Heart left ventricle (tissue), 16 donors: ENCODE measurements around the gene ASCL2. TPM values are rescaled to one million over a fixed set of nuclear protein-coding genes. Genes with fewer than 3 reads are reported as not detected.
"Not testable (repeated sequence)": the region's sequence is repeated elsewhere in the genome, so short reads cannot be mapped to it uniquely, and the experiment has no call there.

Experiments
- ATAC-seq, 4 donors: fragments of 200-7000 bp; cut with Tn5 transposase; one replicate each; pipeline ENCODE4 v1.9.1; 2020 to 2022; ENCODE audit warnings: moderate library complexity in 4 of 4, mild to moderate bottlenecking in 3 of 4, moderate number of reproducible peaks in 1 of 4
- DNase-seq, 5 donors: peaks; one replicate each; pipeline ENCODE4 v3.0.0-alpha.2; 2020
- H3K27ac ChIP-seq, 12 donors: fragments of 200-600 bp; sonication (generic) in 4 of 12; one replicate each; pipeline versions ENCODE4 v1.5.0 to v1.8.0; 2016 to 2022; ENCODE audit warnings: mild to moderate bottlenecking in 2 of 12
- H3K27me3 ChIP-seq, 9 donors: fragments of 200-600 bp; sonication (generic) in 2 of 9; one replicate each; pipeline versions ENCODE4 v1.5.1 to v1.8.0; 2016 to 2022; ENCODE audit warnings: mild to moderate bottlenecking in 3 of 9
- H3K36me3 ChIP-seq, 9 donors: fragments of 200-600 bp; sonication (generic) in 2 of 9; one replicate each; pipeline versions ENCODE4 v1.5.0 to v1.8.0; 2018 to 2022; ENCODE audit warnings: mild to moderate bottlenecking in 2 of 9
- H3K4me1 ChIP-seq, 12 donors: fragments of 200-600 bp; sonication (generic) in 4 of 12; one replicate each; pipeline versions ENCODE4 v1.5.0 to v1.8.0; 2016 to 2022; ENCODE audit warnings: mild to moderate bottlenecking in 3 of 12
- H3K4me3 ChIP-seq, 12 donors: fragments of 200-600 bp; sonication (generic) in 4 of 12; one replicate each; pipeline versions ENCODE4 v1.5.0 to v1.8.0; 2017 to 2022; ENCODE audit warnings: mild to moderate bottlenecking in 9 of 12, moderate library complexity in 4 of 12
- H3K9me3 ChIP-seq, 12 donors: fragments of 200-600 bp; sonication (generic) in 4 of 12; one replicate each; pipeline versions ENCODE4 v1.5.0 to v1.8.0; 2016 to 2022; ENCODE audit warnings: mild to moderate bottlenecking in 1 of 12
- POLR2A ChIP-seq, 2 donors: fragments of 450-650 bp; IDR thresholded peaks; one replicate each; pipeline ENCODE4 v1.6.1; 2017; ENCODE audit warnings: antibody characterized with exemption in 2 of 2, mild to moderate bottlenecking in 2 of 2, moderate library complexity in 2 of 2
- WGBS, 4 donors: extraction: QIAGEN DNeasy Blood & Tissue Kit in 2 of 4; methylation state at CpG; one replicate each; pipeline versions ENCODE4 v1.1.5 to v1.1.7; 2013 to 2018; 5-methylcytosine and 5-hydroxymethylcytosine counted together
- intact Hi-C, 10 donors: fragments of 100-400 bp; cut with DNase I; formaldehyde crosslinking; loops; one replicate each; pipeline versions ENCODE4 v1.11.1 to v1.14.2; 2022
- polyA plus RNA-seq, 2 donors: library from polyadenylated mRNA; stranded (reverse); fragments of 200-250 nt; gene quantifications; one replicate each; pipeline ENCODE4 v1.2.3, GENCODE V29; 2013
- total RNA-seq, 9 donors: library from RNA; depleted of rRNA in 2 of 9; stranded (reverse); fragments of >200 nt in 2 of 9; fragmentation: NEBNext Ultra II Directional in 3 of 9; extraction: Animal tissue kit (Norgen Biotek cat#: 25700) in 3 of 9; gene quantifications; one replicate each; pipeline versions ENCODE4 v1.1.0 to v1.2.4, GENCODE V29; 2016 to 2023
- TF ChIP-seq, protein P1 (sequence below), 12 donors: fragments of 200-600 bp; sonication (generic) in 4 of 12; IDR thresholded peaks; one replicate each; pipeline versions ENCODE4 v1.5.0 to v1.8.0; 2018 to 2022; ENCODE audit warnings: antibody characterized with exemption in 12 of 12, mild to moderate bottlenecking in 5 of 12
- donor health status: ischemic (EF 13 %, LVEDD 7.1; RV severe dilation, severe dysfunction).
- donor health status: healthy with polysubstance abuse.
- donor health status: DM: no; HTN: yes; CAD: no.
- donor health status: DM: no; HTN: no; CAD: no.
- donor health status: ischemic (EF 25% LVEDD 6.9; RV normal size, moderate dysfunction).
- donor health status: ischemic (EF 25% LVEDD 5.7; RV mildly dilated, moderate dysfunction).
- donor health status: healthy.
- donor health status: DM: yes; HTN: yes; CAD: no.
- donor health status: ischemic (EF 35%, LVEDD 5.7; RV mildly dilated, moderate dysfunction).
- donor health status: nonischemic (EF 11% LVEDD 7.7; RV severe dilation, severe dysfunction).
- donor health status: DM: yes; HTN: yes; CAD: no.
- donor health status: PGD.
- donor health status: ischemic (EF 29% LVEDD 5.4; RV normal size, mild dysfunction).
- donor health status: nonischemic (EF 23%, LVEDD 6.1; RV moderate dilation, normal function).

ASCL2 gene
- total and polyA plus RNA-seq, 11 donors, result 0.07 to 2.3 (median 0.43) TPM; not detected in 7

DNA sequence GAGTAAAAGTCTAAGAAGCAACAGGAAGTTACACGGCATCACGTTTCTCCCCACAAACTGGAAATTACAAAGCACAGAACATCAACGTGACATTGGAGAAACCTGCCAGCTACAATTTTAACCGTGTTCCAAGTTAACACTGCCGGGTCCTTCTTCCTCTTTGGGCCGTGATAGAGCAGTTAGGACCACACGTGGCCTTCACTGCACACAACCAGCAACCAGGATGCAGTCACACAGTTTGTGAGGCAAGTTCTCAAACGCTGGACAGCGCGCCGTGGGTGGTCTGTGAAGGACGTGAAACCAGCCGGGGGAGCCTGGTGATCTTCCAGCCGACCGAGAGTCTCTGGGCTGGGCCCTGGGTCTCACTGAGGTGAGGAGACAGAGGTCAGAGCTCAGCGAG, 16.7 kb upstream of the ASCL2 start:
- no peak for ATAC-seq
- Histone ChIP-seq H3K9me3 (peaks cover 0 to 13% (median 6%) of the 10 kb centered on the region in 12 donors), H3K27me3 (peaks cover 0 to 4% (median 0%) of the 10 kb centered on the region in 9 donors), H3K4me3 (no peak overlapping the region), H3K27ac (no peak overlapping the region), H3K36me3 (no peaks in the 10 kb centered on the region), H3K4me1 (peaks cover 0 to 16% (median 3%) of the 10 kb centered on the region in 12 donors)
- 55 to 62% (median 58%) methylated on average over 16 of the region's 16 CpGs for WGBS, 4 donors
- no peak for TF ChIP-seq POLR2A (IDR thresholded peaks at IDR 0.05)
- TF ChIP-seq, protein P1, sequence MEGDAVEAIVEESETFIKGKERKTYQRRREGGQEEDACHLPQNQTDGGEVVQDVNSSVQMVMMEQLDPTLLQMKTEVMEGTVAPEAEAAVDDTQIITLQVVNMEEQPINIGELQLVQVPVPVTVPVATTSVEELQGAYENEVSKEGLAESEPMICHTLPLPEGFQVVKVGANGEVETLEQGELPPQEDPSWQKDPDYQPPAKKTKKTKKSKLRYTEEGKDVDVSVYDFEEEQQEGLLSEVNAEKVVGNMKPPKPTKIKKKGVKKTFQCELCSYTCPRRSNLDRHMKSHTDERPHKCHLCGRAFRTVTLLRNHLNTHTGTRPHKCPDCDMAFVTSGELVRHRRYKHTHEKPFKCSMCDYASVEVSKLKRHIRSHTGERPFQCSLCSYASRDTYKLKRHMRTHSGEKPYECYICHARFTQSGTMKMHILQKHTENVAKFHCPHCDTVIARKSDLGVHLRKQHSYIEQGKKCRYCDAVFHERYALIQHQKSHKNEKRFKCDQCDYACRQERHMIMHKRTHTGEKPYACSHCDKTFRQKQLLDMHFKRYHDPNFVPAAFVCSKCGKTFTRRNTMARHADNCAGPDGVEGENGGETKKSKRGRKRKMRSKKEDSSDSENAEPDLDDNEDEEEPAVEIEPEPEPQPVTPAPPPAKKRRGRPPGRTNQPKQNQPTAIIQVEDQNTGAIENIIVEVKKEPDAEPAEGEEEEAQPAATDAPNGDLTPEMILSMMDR (IDR thresholded peaks at IDR 0.05), result no peak
- intact Hi-C loops, result loop anchor here in 1 of 10 donors (10.0 kb wide), 1 partner anchor 228 kb away; no protein-coding TSS in a partner anchor
- peak in 2 of 5 donors; percentile 13 to 57 for DNase-seq

GRCh38 chr11:2286350-2286749, 16.0 kb upstream of the ASCL2 start:
- peak in 2 of 5 donors; percentile 2 to 28 for DNase-seq
- H3K27ac ChIP-seq, H3K4me3 ChIP-seq, ATAC-seq, H3K27me3 ChIP-seq, H3K36me3 ChIP-seq: not testable (repeated sequence)
- Histone ChIP-seq H3K9me3 (peaks cover 0 to 21% (median 6%) of the 10 kb centered on the region in 12 donors), H3K4me1 (peaks cover 0 to 16% (median 3%) of the 10 kb centered on the region in 12 donors)
- 88 to 96% (median 92%) methylated on average over 10 to 13 of the region's 13 CpGs for WGBS, 4 donors
- intact Hi-C loops, result loop anchor here in 1 of 10 donors (10.0 kb wide), 1 partner anchor 228 kb away; no protein-coding TSS in a partner anchor

DNA sequence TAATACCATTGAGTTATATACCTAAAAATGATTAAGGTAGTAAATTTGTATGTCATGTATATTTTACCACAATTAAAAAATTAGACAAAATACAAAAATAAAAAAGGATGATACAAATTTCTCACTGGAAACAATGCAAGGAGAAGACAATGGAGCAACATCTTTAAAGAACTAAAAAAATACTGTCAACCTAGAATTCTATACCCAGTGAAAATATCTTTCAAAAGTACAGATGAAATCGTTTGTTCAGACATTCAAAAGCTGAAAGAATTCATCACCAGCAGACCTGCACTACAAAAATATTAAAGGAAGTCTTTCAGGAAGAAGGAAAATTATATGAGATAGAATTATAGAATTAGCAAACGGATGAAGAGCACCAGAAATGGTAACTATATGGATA, 9.8 kb upstream of the ASCL2 start:
- 61 to 74% (median 68%) methylated on average over 2 of the region's 2 CpGs for WGBS, 4 donors
- H3K4me3 ChIP-seq, result no peak overlapping the region

GRCh38 chr11:2277933-2278523, 7.6 kb upstream of the ASCL2 start:
- intact Hi-C loops, result no loop called here

More for the DNA sequence above, 9.8 kb upstream of the ASCL2 start:
- Histone ChIP-seq H3K9me3 (peaks cover 0 to 47% (median 12%) of the 10 kb centered on the region in 12 donors), H3K27ac (no peak overlapping the region), H3K4me1 (no peaks in the 10 kb centered on the region), H3K36me3 (no peaks in the 10 kb centered on the region), H3K27me3 (peaks cover 0 to 7% (median 0%) of the 10 kb centered on the region in 9 donors)
- intact Hi-C loops, result loop anchor here in 1 of 10 donors (10.0 kb wide), 1 partner anchor 235 kb away; no protein-coding TSS in a partner anchor
- no peak for ATAC-seq
- DNase-seq, result no peak
- no peak for TF ChIP-seq POLR2A (IDR thresholded peaks at IDR 0.05)

GRCh38 chr11:2277008-2277346, 6.6 kb upstream of the ASCL2 start:
- intact Hi-C loops, result no loop called here
- H3K9me3 ChIP-seq, result peaks cover 0 to 33% (median 6%) of the 10 kb centered on the region in 12 donors
- TF ChIP-seq POLR2A (IDR thresholded peaks at IDR 0.05), result no peak
- TF ChIP-seq, protein P1 (IDR thresholded peaks at IDR 0.05), result no peak
- peaks cover 0 to 11% (median 3%) of the 10 kb centered on the region in 9 donors for H3K27me3 ChIP-seq
- H3K36me3 ChIP-seq, result no peaks in the 10 kb centered on the region
- DNase-seq (no peak), ATAC-seq (no peak)
- no peak overlapping the region for H3K4me3 ChIP-seq
- 56 to 61% (median 60%) methylated on average over 6 of the region's 6 CpGs for WGBS, 4 donors
- no peak overlapping the region for H3K27ac ChIP-seq
- H3K4me1 ChIP-seq, result no peaks in the 10 kb centered on the region

More at GRCh38 chr11:2277933-2278523, 7.6 kb upstream of the ASCL2 start:
- H3K4me3 ChIP-seq, result no peak overlapping the region
- H3K4me1 ChIP-seq, result no peaks in the 10 kb centered on the region
- no peak overlapping the region for H3K27ac ChIP-seq
- no peaks in the 10 kb centered on the region for H3K36me3 ChIP-seq
- TF ChIP-seq, protein P1 (IDR thresholded peaks at IDR 0.05), result no peak
- no peak for TF ChIP-seq POLR2A (IDR thresholded peaks at IDR 0.05)
- ATAC-seq (no peak), DNase-seq (no peak)
- H3K27me3 ChIP-seq, result peaks cover 0 to 8% (median 0%) of the 10 kb centered on the region in 9 donors
- WGBS, 4 donors, result 76 to 87% (median 84%) methylated on average over 6 of the region's 6 CpGs
- H3K9me3 ChIP-seq, result peaks cover 0 to 43% (median 11%) of the 10 kb centered on the region in 12 donors
